Esophagus muscularis mucosa (tissue), 4 donors: Measurements from ENCODE around the gene ORC3. TPM values are rescaled to one million over a fixed set of nuclear protein-coding genes. Genes with fewer than 3 reads are reported as not detected.

Experiments used
- DNase-seq: peaks from one replicate; pipeline ENCODE4 v3.0.0-alpha.2; 2017; ENCODE audit errors: extremely low spot score
- H3K27ac ChIP-seq, 4 donors: fragments of 200-600 bp; sonication (generic); replicated peaks in 1 of 4; 1 replicate in 3 of 4; 2 replicates in 1 of 4; pipeline ENCODE4 v1.5.1; 2016 to 2019; ENCODE audit warnings: mild to moderate bottlenecking in 1 of 4
- H3K27me3 ChIP-seq, 4 donors: fragments of 200-600 bp; sonication (generic); one replicate each; pipeline versions ENCODE4 v1.5.1 to v1.6.0; 2016 to 2019
- H3K36me3 ChIP-seq, 4 donors: fragments of 200-600 bp; sonication (generic); one replicate each; pipeline ENCODE4 v1.5.1; 2016 to 2019
- H3K4me1 ChIP-seq, 4 donors: fragments of 200-600 bp; sonication (generic); one replicate each; pipeline ENCODE4 v1.5.1; 2016 to 2019
- H3K4me3 ChIP-seq, 4 donors: fragments of 200-600 bp; sonication (generic); 1 replicate in 2 of 4; 2 replicates in 2 of 4; pipeline ENCODE4 v1.5.1; 2016 to 2019; ENCODE audit warnings: mild to moderate bottlenecking in 4 of 4, moderate library complexity in 1 of 4
- H3K9me3 ChIP-seq, 4 donors: fragments of 200-600 bp; sonication (generic); 1 replicate in 3 of 4; 2 replicates in 1 of 4; pipeline ENCODE4 v1.5.1; 2016 to 2019
- EP300 ChIP-seq: sonication (generic); formaldehyde crosslinking; IDR thresholded peaks from one replicate; pipeline ENCODE4 v1.6.1; 2017; ENCODE audit warnings: antibody characterized with exemption
- POLR2A ChIP-seq: fragments of 450-650 bp; IDR thresholded peaks from one replicate; pipeline ENCODE4 v1.6.1; 2017; ENCODE audit warnings: antibody characterized with exemption, moderate library complexity, mild to moderate bottlenecking, low read depth
- POLR2AphosphoS5 ChIP-seq, 2 donors: sonication (generic); formaldehyde crosslinking; IDR thresholded peaks; one replicate each; pipeline ENCODE4 v1.6.1; 2017; ENCODE audit warnings: antibody characterized with exemption in 2 of 2
- WGBS: methylation state at CpG from one replicate; pipeline ENCODE4 v1.1.5; 2018; 5-methylcytosine and 5-hydroxymethylcytosine counted together
- intact Hi-C: fragments of 100-400 bp; cut with DNase I; formaldehyde crosslinking; loops from one replicate; pipeline ENCODE4 v1.15.1; 2023
- total RNA-seq, 4 donors: library from RNA; depleted of rRNA; stranded (reverse); fragments of >200 nt; gene quantifications; one replicate each; pipeline versions ENCODE4 v1.1.0 to v1.2.1, GENCODE V29; 2016
- TF ChIP-seq, protein P1 (sequence below), 3 experiments: fragments of 200-600 bp in 2 of 3; fragments of 450-650 bp in 1 of 3; sonication (generic) in 2 of 3; IDR thresholded peaks; one replicate each; pipeline ENCODE4 v1.5.1; 2017 to 2019; ENCODE audit warnings: antibody characterized with exemption in 3 of 3, mild to moderate bottlenecking in 2 of 3, moderate library complexity in 1 of 3

Gene ORC3
- total RNA-seq, 4 donors from 2014 or later: 9.9 to 18.7 (median 12.6) TPM

DNA sequence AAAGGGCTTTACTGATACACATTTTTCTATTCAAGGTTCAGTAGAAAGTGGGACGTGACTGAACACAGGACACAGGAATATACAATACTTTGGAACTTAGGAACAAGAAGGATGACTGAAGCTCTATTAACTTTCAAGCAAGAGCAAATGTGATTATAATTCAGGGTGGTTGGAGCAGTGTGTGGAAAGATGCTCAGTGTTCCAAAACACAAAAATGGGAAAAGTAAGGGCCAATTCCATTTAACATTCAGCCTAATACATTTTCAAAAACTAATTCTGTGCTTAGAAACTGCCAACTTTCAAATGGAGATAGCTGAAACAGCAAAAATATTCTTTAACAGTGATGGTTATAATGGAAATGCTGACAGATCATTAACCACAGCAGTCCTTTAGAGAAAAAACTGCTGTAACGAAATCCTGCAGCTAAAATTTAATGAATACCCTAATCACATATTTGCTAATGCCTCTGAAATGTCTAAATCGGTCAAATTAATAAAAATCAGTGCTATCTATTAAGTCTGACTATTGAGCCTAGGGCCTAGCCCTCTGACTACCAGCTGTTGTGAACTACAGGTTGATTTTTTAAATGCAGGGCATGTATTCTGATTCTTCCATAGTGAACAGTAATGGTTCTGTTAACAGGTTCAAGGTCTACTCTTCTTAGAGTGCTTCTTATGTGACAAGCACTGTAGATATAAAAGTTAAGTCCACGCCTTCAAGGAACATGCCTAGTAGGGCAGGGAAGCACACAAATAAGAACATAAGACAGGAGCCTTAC, 46.0 kb upstream of the ORC3 start:
- TF ChIP-seq EP300 (no peak), POLR2AphosphoS5 (IDR thresholded peaks at IDR 0.05) (no peak), POLR2A (no peak)
- TF ChIP-seq, protein P1, sequence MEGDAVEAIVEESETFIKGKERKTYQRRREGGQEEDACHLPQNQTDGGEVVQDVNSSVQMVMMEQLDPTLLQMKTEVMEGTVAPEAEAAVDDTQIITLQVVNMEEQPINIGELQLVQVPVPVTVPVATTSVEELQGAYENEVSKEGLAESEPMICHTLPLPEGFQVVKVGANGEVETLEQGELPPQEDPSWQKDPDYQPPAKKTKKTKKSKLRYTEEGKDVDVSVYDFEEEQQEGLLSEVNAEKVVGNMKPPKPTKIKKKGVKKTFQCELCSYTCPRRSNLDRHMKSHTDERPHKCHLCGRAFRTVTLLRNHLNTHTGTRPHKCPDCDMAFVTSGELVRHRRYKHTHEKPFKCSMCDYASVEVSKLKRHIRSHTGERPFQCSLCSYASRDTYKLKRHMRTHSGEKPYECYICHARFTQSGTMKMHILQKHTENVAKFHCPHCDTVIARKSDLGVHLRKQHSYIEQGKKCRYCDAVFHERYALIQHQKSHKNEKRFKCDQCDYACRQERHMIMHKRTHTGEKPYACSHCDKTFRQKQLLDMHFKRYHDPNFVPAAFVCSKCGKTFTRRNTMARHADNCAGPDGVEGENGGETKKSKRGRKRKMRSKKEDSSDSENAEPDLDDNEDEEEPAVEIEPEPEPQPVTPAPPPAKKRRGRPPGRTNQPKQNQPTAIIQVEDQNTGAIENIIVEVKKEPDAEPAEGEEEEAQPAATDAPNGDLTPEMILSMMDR (IDR thresholded peaks at IDR 0.05): no peak
- intact Hi-C loops: no loop called here
- no peaks in the 10 kb centered on the region for H3K4me1 ChIP-seq
- H3K4me3 ChIP-seq: no peak overlapping the region
- no peak for DNase-seq
- H3K9me3 ChIP-seq: peaks cover 0 to 5% (median 0%) of the 10 kb centered on the region in 4 donors
- WGBS: 95% methylated on average over 4 of the region's 4 CpGs
- peaks cover 17 to 74% (median 37%) of the 10 kb centered on the region in 4 donors for H3K36me3 ChIP-seq
- no peaks in the 10 kb centered on the region for H3K27me3 ChIP-seq
- no peak overlapping the region for H3K27ac ChIP-seq

DNA sequence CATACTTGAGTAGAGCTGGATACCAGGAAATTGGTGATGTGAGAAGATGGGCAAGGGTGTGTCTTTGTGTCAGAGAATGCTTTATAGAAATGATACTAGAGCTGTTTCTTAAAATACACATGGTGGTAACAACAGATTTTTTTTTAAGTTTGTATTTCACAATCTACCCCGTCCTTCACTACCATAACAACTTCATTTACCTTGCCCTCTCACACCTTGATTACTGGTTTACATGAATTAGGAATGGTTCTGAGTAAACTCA, 45.5 kb upstream of the ORC3 start:
- WGBS: 93% methylated on average over 1 of the region's 1 CpG
- Histone ChIP-seq H3K4me1 (no peaks in the 10 kb centered on the region), H3K4me3 (no peak overlapping the region), H3K27me3 (no peaks in the 10 kb centered on the region), H3K27ac (no peak overlapping the region), H3K9me3 (peaks cover 0 to 3% (median 0%) of the 10 kb centered on the region in 4 donors), H3K36me3 (peaks cover 17 to 74% (median 39%) of the 10 kb centered on the region in 4 donors)
- intact Hi-C loops: no loop called here
- no peak for TF ChIP-seq POLR2AphosphoS5 (IDR thresholded peaks at IDR 0.05)
- no peak for TF ChIP-seq POLR2A
- no peak for TF ChIP-seq EP300
- TF ChIP-seq, protein P1 (IDR thresholded peaks at IDR 0.05): no peak
- no peak for DNase-seq

DNA sequence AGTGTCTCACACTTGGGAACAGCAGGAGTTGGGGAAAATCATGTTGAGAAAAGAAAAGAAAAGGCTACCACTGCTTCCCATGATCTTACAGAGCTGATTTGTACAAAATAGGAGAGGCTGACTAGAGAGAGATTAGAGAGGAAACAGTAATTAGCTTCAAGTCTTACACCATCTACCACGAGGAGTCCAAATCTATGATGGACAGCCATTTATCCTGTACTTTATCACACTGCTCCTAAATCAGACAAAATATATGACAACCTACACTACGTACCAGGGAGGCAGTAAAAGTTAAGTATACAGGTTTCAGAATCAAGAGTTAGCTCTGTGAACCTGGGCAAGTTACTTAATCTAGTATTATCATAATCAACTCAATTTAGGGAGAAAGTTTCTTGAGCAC, 38.1 kb upstream of the ORC3 start:
- Histone ChIP-seq H3K27ac (no peak overlapping the region), H3K4me1 (no peaks in the 10 kb centered on the region), H3K27me3 (no peaks in the 10 kb centered on the region), H3K4me3 (no peak overlapping the region), H3K9me3 (no peaks in the 10 kb centered on the region), H3K36me3 (peaks cover 0 to 80% (median 32%) of the 10 kb centered on the region in 4 donors)
- 85% methylated on average over 2 of the region's 2 CpGs for WGBS
- TF ChIP-seq POLR2A (no peak), EP300 (no peak), POLR2AphosphoS5 (IDR thresholded peaks at IDR 0.05) (no peak)
- TF ChIP-seq, protein P1 (IDR thresholded peaks at IDR 0.05): no peak
- intact Hi-C loops: no loop called here
- no peak for DNase-seq

GRCh38 chr6:87553159-87553765, 36.7 kb upstream of the ORC3 start:
- Histone ChIP-seq H3K27ac (no peak overlapping the region), H3K27me3 (no peaks in the 10 kb centered on the region), H3K4me1 (no peaks in the 10 kb centered on the region), H3K9me3 (no peaks in the 10 kb centered on the region), H3K4me3 (no peak overlapping the region), H3K36me3 (peaks cover 2 to 80% (median 34%) of the 10 kb centered on the region in 4 donors)
- DNase-seq: no peak
- intact Hi-C loops: no loop called here
- 99% methylated on average over 4 of the region's 4 CpGs for WGBS
- TF ChIP-seq POLR2A (no peak), POLR2AphosphoS5 (IDR thresholded peaks at IDR 0.05) (no peak), EP300 (no peak)
- TF ChIP-seq, protein P1 (IDR thresholded peaks at IDR 0.05): no peak
